ENCODE measurements around the gene GNG4. TPM values are rescaled to one million over a fixed set of nuclear protein-coding genes. Genes with fewer than 3 reads are reported as not detected.
A peak's percentile ranks its signal among the peaks of the same experiment; 100 is the strongest.

GNG4 gene
- total and polyA plus RNA-seq, 9 of the 15 experiments (the other 6 are each of a cell fraction or from before 2014, with no cell fraction given) = 0.06 to 0.58 (median 0.08) TPM; not detected in 4

- FAIRE-seq = no peak
- Histone ChIP-seq H3K9ac (ENCODE audit: insufficient read depth in 1 of 2, low read depth in 2 of 2, low read length in 2 of 2) (no peak overlapping the region), H3K27ac (ENCODE audit: extremely low read depth, low read depth, low read length) (no peak overlapping the region), H3K36me3 (ENCODE audit: control insufficient read depth, insufficient read depth, low read length) (no peaks in the 10 kb centered on the region), H3K79me2 (ENCODE audit: control insufficient read depth, insufficient read depth, low read length) (no peaks in the 10 kb centered on the region), H3K4me3 (no peak overlapping the region), H4K20me1 (replicated peaks; ENCODE audit: control insufficient read depth, insufficient read depth, low read length) (no peaks in the 10 kb centered on the region), H2AFZ (ENCODE audit: low read depth, low read length) (no peak overlapping the region), H3K9me1 (ENCODE audit: control insufficient read depth, insufficient read depth, low read length) (no peaks in the 10 kb centered on the region), H3K4me2 (ENCODE audit: insufficient read depth, low read length) (no peak overlapping the region), H3K4me1 (replicated peaks in 1 of 2; ENCODE audit: control insufficient read depth in 2 of 2, insufficient read depth in 2 of 2, low read length in 2 of 2) (no peaks in the 10 kb centered on the region), H3K9me3 (replicated peaks; ENCODE audit: control insufficient read depth, insufficient read depth, low read depth, low read length) (no peaks in the 10 kb centered on the region), H3K27me3 (ENCODE audit: control insufficient read depth in 2 of 2, insufficient read depth in 2 of 2, low read length in 2 of 2) (peaks cover 18 to 39% of the 10 kb centered on the region in 2 experiments)
- intact Hi-C loops (cut with micrococcal nuclease) (no loop called here), in situ Hi-C loops (cut with MboI) (no loop called here)
- ChIA-PET CTCF (ENCODE audit: low intra/inter-chr PET ratio) (no interaction called here), POLR2A (interaction anchor here (1.2 to 1.3 kb wide), 3 partner anchors 10 to 66 kb away, joined by 3 read pairs; no protein-coding TSS in a partner anchor)
- no peak for DNase-seq (ENCODE audit: extremely low read depth in 1 of 4, low spot score in 3 of 4)
- no peak for TF ChIP-seq ZNF143 (CRISPR knock-in tag; IDR thresholded peaks at IDR 0.05)
- peak; percentile 64 for TF ChIP-seq FOSL1 (tag; conservative IDR thresholded peaks at IDR 0.05)
- WGBS (ENCODE audit: insufficient coverage, low coverage, missing lambda C conversion rate) = 0% methylated on average over 2 of the region's 2 CpGs
- BruUV-seq (replicated peaks) = no TSS peak
- ATAC-seq = no peak
Observed at GRCh38 chr1:235532360-235532759, 117.2 kb downstream of the GNG4 start.

- Histone ChIP-seq H3K27ac (ENCODE audit: extremely low read depth, low read depth, low read length) (no peak overlapping the region), H3K36me3 (ENCODE audit: control insufficient read depth, insufficient read depth, low read length) (no peaks in the 10 kb centered on the region), H3K9me3 (replicated peaks; ENCODE audit: control insufficient read depth, insufficient read depth, low read depth, low read length) (no peaks in the 10 kb centered on the region), H3K4me3 (no peak overlapping the region), H3K4me1 (replicated peaks in 1 of 2; ENCODE audit: control insufficient read depth in 2 of 2, insufficient read depth in 2 of 2, low read length in 2 of 2) (no peaks in the 10 kb centered on the region), H3K4me2 (ENCODE audit: insufficient read depth, low read length) (no peak overlapping the region), H3K9ac (ENCODE audit: insufficient read depth in 1 of 2, low read depth in 2 of 2, low read length in 2 of 2) (no peak overlapping the region), H3K9me1 (ENCODE audit: control insufficient read depth, insufficient read depth, low read length) (no peaks in the 10 kb centered on the region), H3K79me2 (ENCODE audit: control insufficient read depth, insufficient read depth, low read length) (no peaks in the 10 kb centered on the region), H4K20me1 (replicated peaks; ENCODE audit: control insufficient read depth, insufficient read depth, low read length) (no peaks in the 10 kb centered on the region), H3K27me3 (ENCODE audit: control insufficient read depth in 2 of 2, insufficient read depth in 2 of 2, low read length in 2 of 2) (peaks cover 26 to 35% of the 10 kb centered on the region in 2 experiments), H2AFZ (ENCODE audit: low read depth, low read length) (no peak overlapping the region)
- no TSS peak for BruUV-seq (replicated peaks)
- ATAC-seq (no peak), FAIRE-seq (no peak), DNase-seq (ENCODE audit: extremely low read depth in 1 of 4, low spot score in 3 of 4) (no peak)
- CTCF ChIA-PET (ENCODE audit: low intra/inter-chr PET ratio) = no interaction called here
- in situ Hi-C loops (cut with MboI) = no loop called here
- intact Hi-C loops (cut with micrococcal nuclease) = no loop called here
- POLR2A ChIA-PET = interaction anchor here (0.7 to 1.3 kb wide), 3 partner anchors 23 to 173 kb away, joined by 3 to 6 read pairs (median 3); partner anchors contain the start of gene B3GALNT2
- 0% methylated on average over 4 of the region's 4 CpGs for WGBS (ENCODE audit: insufficient coverage, low coverage, missing lambda C conversion rate)
- TF ChIP-seq CBX5 (IDR thresholded peaks at IDR 0.05; ENCODE audit: borderline replicate concordance, low read depth) (no peak), CEBPB (tag; IDR thresholded peaks at IDR 0.05) (peak; percentile 54), RBM25 (IDR thresholded peaks at IDR 0.05; ENCODE audit: low read depth, low read length, severe bottlenecking) (peak; percentile 83)
Observed at GRCh38 chr1:235527196-235527814, 122.3 kb downstream of the GNG4 start.

Data from K562 (cell line).